GM23338 (cell line): ENCODE results near the gene NDP. TPM values are rescaled to one million over a fixed set of nuclear protein-coding genes. Genes with fewer than 3 reads are reported as not detected.

ENCODE experiments used
- ATAC-seq: fragments of 200-7000 bp; cut with Tn5 transposase; 3 replicates; pipeline ENCODE4 v1.9.1; 2020
- DNase-seq: peaks from one replicate; pipeline ENCODE4 v3.0.0-alpha.2; 2015; ENCODE audit warnings: low spot score
- H2AFZ ChIP-seq: fragments of 200-600 bp; sonication (generic); 2 replicates; pipeline ENCODE4 v1.8.0; 2016; ENCODE audit warnings: antibody characterized with exemption, mild to moderate bottlenecking, moderate library complexity
- H3F3A ChIP-seq: fragments of 200-600 bp; sonication (generic); replicated peaks from 2 replicates; pipeline ENCODE4 v1.8.0; 2017; ENCODE audit warnings: antibody characterized with exemption, mixed run types, low read depth
- H3K27ac ChIP-seq: fragments of 200-600 bp; sonication (generic); 2 replicates; pipeline ENCODE4 v1.6.1; 2016; ENCODE audit warnings: low read depth
- H3K27me3 ChIP-seq: fragments of 200-600 bp; sonication (generic); 2 replicates; pipeline ENCODE4 v1.8.0; 2016; ENCODE audit warnings: mild to moderate bottlenecking, mixed run types, moderate library complexity; ENCODE audit not compliant: insufficient read depth
- H3K36me3 ChIP-seq: fragments of 200-600 bp; sonication (generic); 2 replicates; pipeline ENCODE4 v1.8.0; 2016; ENCODE audit warnings: mild to moderate bottlenecking; ENCODE audit not compliant: insufficient read depth
- H3K4me1 ChIP-seq: fragments of 200-600 bp; sonication (generic); 2 replicates; pipeline ENCODE4 v1.8.0; 2016; ENCODE audit warnings: mild to moderate bottlenecking, moderate library complexity; ENCODE audit not compliant: insufficient read depth
- H3K4me2 ChIP-seq: fragments of 200-600 bp; sonication (generic); 2 replicates; pipeline ENCODE4 v1.7.1; 2017; ENCODE audit warnings: mixed run types
- H3K4me3 ChIP-seq: fragments of 200-600 bp; sonication (generic); 2 replicates; pipeline ENCODE4 v1.6.1; 2016; ENCODE audit warnings: mixed run types
- H3K79me2 ChIP-seq: fragments of 200-600 bp; sonication (generic); replicated peaks from 2 replicates; pipeline ENCODE4 v1.8.0; 2017; ENCODE audit warnings: mild to moderate bottlenecking; ENCODE audit not compliant: insufficient read depth
- H3K9me2 ChIP-seq: fragments of 200-600 bp; sonication (generic); 2 replicates; pipeline ENCODE4 v1.8.0; 2017; ENCODE audit not compliant: insufficient read depth
- H4K20me1 ChIP-seq: fragments of 200-600 bp; sonication (generic); replicated peaks from 2 replicates; pipeline ENCODE4 v1.8.0; 2017; ENCODE audit warnings: mild to moderate bottlenecking; ENCODE audit not compliant: insufficient read depth
- H3K27ac Mint-ChIP-seq: 2 replicates; pipeline ENCODE4 v1.8.0; 2020; ENCODE audit warnings: inconsistent platforms, mild to moderate bottlenecking, moderate library complexity, mixed read lengths
- H3K27me3 Mint-ChIP-seq: 3 replicates; pipeline ENCODE4 v1.8.0; 2022; ENCODE audit warnings: low read depth, mild to moderate bottlenecking, moderate library complexity, mixed read lengths, inconsistent platforms; ENCODE audit not compliant: insufficient read depth, poor library complexity
- H3K36me3 Mint-ChIP-seq: 3 replicates; pipeline ENCODE4 v1.8.0; 2021; ENCODE audit warnings: low read depth, mild to moderate bottlenecking, inconsistent platforms, moderate library complexity, mixed read lengths
- H3K4me1 Mint-ChIP-seq: 3 replicates; pipeline ENCODE4 v1.8.0; 2020; ENCODE audit warnings: mild to moderate bottlenecking, inconsistent platforms, mixed read lengths
- H3K4me3 Mint-ChIP-seq: 3 replicates; pipeline ENCODE4 v1.8.0; 2021; ENCODE audit warnings: moderate library complexity, mild to moderate bottlenecking, inconsistent platforms, mixed read lengths
- H3K9me3 Mint-ChIP-seq: 3 replicates; pipeline ENCODE4 v1.8.0; 2020; ENCODE audit warnings: moderate library complexity, mild to moderate bottlenecking, inconsistent platforms, mixed read lengths
- CREB1 ChIP-seq: fragments of 250-450 bp; sonication (Bioruptor Pico); IDR thresholded peaks from 2 replicates; pipeline ENCODE4 v1.5.0; 2020; ENCODE audit warnings: low read depth, mild to moderate bottlenecking, moderate library complexity
- CTCF ChIP-seq, 2 experiments: fragments of 200-600 bp in 1 of 2; sonication (generic) in 1 of 2; conservative IDR thresholded peaks; 2 replicates each; pipeline versions ENCODE4 v1.5.1 to v1.6.1; 2016 to 2017; ENCODE audit warnings: antibody characterized with exemption in 2 of 2, low read depth in 2 of 2, mild to moderate bottlenecking in 2 of 2, moderate library complexity in 1 of 2
- ETS1 ChIP-seq: IDR thresholded peaks from 2 replicates; pipeline ENCODE4 v1.6.1; 2016; ENCODE audit warnings: antibody characterized with exemption
- EZH2 ChIP-seq: fragments of 200-600 bp; sonication (generic); IDR thresholded peaks from one replicate; pipeline ENCODE4 v1.8.0; 2017; ENCODE audit warnings: antibody characterized with exemption, mild to moderate bottlenecking, low read depth; ENCODE audit not compliant: unreplicated experiment
- EZH2phosphoT487 ChIP-seq: fragments of 200-600 bp; sonication (generic); IDR thresholded peaks from one replicate; pipeline ENCODE4 v1.8.1; 2018; ENCODE audit warnings: antibody characterized with exemption; ENCODE audit not compliant: unreplicated experiment
- JUNB ChIP-seq: IDR thresholded peaks from one replicate; pipeline ENCODE4 v1.6.1; 2016; ENCODE audit warnings: antibody characterized with exemption; ENCODE audit not compliant: unreplicated experiment
- NANOG ChIP-seq: IDR thresholded peaks from 2 replicates; pipeline ENCODE4 v1.6.1; 2016; ENCODE audit warnings: antibody characterized with exemption, borderline replicate concordance
- POLR2AphosphoS5 ChIP-seq: IDR thresholded peaks from 2 replicates; pipeline ENCODE4 v1.6.1; 2016; ENCODE audit warnings: antibody characterized with exemption, low read depth
- STAT1 ChIP-seq: IDR thresholded peaks from one replicate; pipeline ENCODE4 v1.6.1; 2016; ENCODE audit warnings: antibody characterized with exemption; ENCODE audit not compliant: unreplicated experiment
- ZNF114 ChIP-seq: fragments of 250-450 bp; sonication (Bioruptor Pico); IDR thresholded peaks from 2 replicates; pipeline ENCODE4 v1.5.0; 2020; ENCODE audit warnings: mild to moderate bottlenecking, moderate library complexity
- ZNF331 ChIP-seq: fragments of 250-450 bp; sonication (Bioruptor Pico); IDR thresholded peaks from 2 replicates; pipeline ENCODE4 v1.5.0; 2020; ENCODE audit warnings: low read depth, mild to moderate bottlenecking, moderate library complexity
- ZNF462 ChIP-seq: fragments of 250-450 bp; sonication (Bioruptor Pico); IDR thresholded peaks from 2 replicates; pipeline ENCODE4 v1.5.0; 2020; ENCODE audit warnings: mild to moderate bottlenecking, moderate library complexity
- polyA plus RNA-seq: library from polyadenylated mRNA; unstranded; fragments of >200 nt; fragmentation: Nextera tagmentation; extraction: Ambion mirVana; gene quantifications from 2 replicates; pipeline ENCODE4 v1.2.1, GENCODE V29; 2016
- total RNA-seq: library from RNA; depleted of rRNA; stranded (reverse); fragments of >200 nt; shearing (Covaris generic); gene quantifications from 2 replicates; pipeline ENCODE4 v1.2.3, GENCODE V29; 2014
- TF ChIP-seq, protein P1 (sequence below): IDR thresholded peaks from one replicate; pipeline ENCODE4 v1.6.1; 2018; ENCODE audit warnings: antibody characterized with exemption; ENCODE audit not compliant: unreplicated experiment

The NDP gene
- total and polyA plus RNA-seq, 2 experiments from 2014 or later, result 0.14 TPM; not detected in 1

- H3F3A ChIP-seq, result 0 out of 2 replicates have a peak, but pooled peaks cover 3% of the 10 kb centered on the region
- ATAC-seq (no peak), DNase-seq (no peak)
- no peaks in the 10 kb centered on the region for H3K79me2 ChIP-seq
- peaks cover 16% of the 10 kb centered on the region; the same call in 1 of the 2 replicates for H3K27me3 ChIP-seq
- H3K9me3 Mint-ChIP-seq, result peaks cover 4% of the 10 kb centered on the region
- TF ChIP-seq CTCF (conservative IDR thresholded peaks at IDR 0.05; ENCODE audit: low read depth in 2 of 2) (no peak), ZNF331 (no peak), JUNB (no peak), POLR2AphosphoS5 (no peak), EZH2phosphoT487 (no peak), NANOG (no peak), EZH2 (no peak), ZNF462 (CRISPR knock-in tag) (no peak), STAT1 (no peak), CREB1 (CRISPR knock-in tag) (no peak), ZNF114 (CRISPR knock-in tag) (no peak), ETS1 (no peak)
- TF ChIP-seq, protein P1, sequence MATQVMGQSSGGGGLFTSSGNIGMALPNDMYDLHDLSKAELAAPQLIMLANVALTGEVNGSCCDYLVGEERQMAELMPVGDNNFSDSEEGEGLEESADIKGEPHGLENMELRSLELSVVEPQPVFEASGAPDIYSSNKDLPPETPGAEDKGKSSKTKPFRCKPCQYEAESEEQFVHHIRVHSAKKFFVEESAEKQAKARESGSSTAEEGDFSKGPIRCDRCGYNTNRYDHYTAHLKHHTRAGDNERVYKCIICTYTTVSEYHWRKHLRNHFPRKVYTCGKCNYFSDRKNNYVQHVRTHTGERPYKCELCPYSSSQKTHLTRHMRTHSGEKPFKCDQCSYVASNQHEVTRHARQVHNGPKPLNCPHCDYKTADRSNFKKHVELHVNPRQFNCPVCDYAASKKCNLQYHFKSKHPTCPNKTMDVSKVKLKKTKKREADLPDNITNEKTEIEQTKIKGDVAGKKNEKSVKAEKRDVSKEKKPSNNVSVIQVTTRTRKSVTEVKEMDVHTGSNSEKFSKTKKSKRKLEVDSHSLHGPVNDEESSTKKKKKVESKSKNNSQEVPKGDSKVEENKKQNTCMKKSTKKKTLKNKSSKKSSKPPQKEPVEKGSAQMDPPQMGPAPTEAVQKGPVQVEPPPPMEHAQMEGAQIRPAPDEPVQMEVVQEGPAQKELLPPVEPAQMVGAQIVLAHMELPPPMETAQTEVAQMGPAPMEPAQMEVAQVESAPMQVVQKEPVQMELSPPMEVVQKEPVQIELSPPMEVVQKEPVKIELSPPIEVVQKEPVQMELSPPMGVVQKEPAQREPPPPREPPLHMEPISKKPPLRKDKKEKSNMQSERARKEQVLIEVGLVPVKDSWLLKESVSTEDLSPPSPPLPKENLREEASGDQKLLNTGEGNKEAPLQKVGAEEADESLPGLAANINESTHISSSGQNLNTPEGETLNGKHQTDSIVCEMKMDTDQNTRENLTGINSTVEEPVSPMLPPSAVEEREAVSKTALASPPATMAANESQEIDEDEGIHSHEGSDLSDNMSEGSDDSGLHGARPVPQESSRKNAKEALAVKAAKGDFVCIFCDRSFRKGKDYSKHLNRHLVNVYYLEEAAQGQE, result no peak
- H3K27ac ChIP-seq, result no peak overlapping the region
- peaks cover 24% of the 10 kb centered on the region for H3K4me1 Mint-ChIP-seq
- H3K4me2 ChIP-seq, result peak overlapping the region; percentile 87
- H3K4me3 ChIP-seq, result peak overlapping the region; percentile 65
- peak overlapping the region; percentile 78 for H3K4me3 Mint-ChIP-seq
- no peaks in the 10 kb centered on the region for H3K9me2 ChIP-seq
- no peaks in the 10 kb centered on the region for H4K20me1 ChIP-seq
- H2AFZ ChIP-seq, result 0 out of 2 replicates have a peak overlapping the region, but pooled peaks have one; percentile 52
- no peak overlapping the region for H3K27ac Mint-ChIP-seq
- H3K27me3 Mint-ChIP-seq, result peaks cover 9% of the 10 kb centered on the region
- H3K4me1 ChIP-seq, result peaks cover 26% of the 10 kb centered on the region
- H3K36me3 ChIP-seq, result no peaks in the 10 kb centered on the region
- no peaks in the 10 kb centered on the region; the same call in 2 of the 3 replicates for H3K36me3 Mint-ChIP-seq
Measured at GRCh38 chrX:43974100-43974475, 898 bp upstream of the NDP start.
